Stimulated activated CD8-positive, alpha-beta memory T cell treated with anti-CD3 and anti-CD28 coated beads, Interleukin-15, amount 100 ng/mL, for 4 hours (primary cell): ENCODE data around the gene XPNPEP2.

Experiments used
- DNase-seq, 2 donors: peaks; one replicate each; pipeline ENCODE4 v3.0.0-alpha.2; 2020; ENCODE audit warnings: low read depth in 2 of 2

The XPNPEP2 gene

GRCh38 chrX:129749069-129749468 lies 10.3 kb downstream of the XPNPEP2 start:
- DNase-seq, result no peak

GRCh38 chrX:129750971-129751370 lies 12.2 kb downstream of the XPNPEP2 start:
- no peak for DNase-seq

- no peak for DNase-seq
These were observed 15.6 kb downstream of the XPNPEP2 start for GRCh38 chrX:129754056-129755024.

DNA sequence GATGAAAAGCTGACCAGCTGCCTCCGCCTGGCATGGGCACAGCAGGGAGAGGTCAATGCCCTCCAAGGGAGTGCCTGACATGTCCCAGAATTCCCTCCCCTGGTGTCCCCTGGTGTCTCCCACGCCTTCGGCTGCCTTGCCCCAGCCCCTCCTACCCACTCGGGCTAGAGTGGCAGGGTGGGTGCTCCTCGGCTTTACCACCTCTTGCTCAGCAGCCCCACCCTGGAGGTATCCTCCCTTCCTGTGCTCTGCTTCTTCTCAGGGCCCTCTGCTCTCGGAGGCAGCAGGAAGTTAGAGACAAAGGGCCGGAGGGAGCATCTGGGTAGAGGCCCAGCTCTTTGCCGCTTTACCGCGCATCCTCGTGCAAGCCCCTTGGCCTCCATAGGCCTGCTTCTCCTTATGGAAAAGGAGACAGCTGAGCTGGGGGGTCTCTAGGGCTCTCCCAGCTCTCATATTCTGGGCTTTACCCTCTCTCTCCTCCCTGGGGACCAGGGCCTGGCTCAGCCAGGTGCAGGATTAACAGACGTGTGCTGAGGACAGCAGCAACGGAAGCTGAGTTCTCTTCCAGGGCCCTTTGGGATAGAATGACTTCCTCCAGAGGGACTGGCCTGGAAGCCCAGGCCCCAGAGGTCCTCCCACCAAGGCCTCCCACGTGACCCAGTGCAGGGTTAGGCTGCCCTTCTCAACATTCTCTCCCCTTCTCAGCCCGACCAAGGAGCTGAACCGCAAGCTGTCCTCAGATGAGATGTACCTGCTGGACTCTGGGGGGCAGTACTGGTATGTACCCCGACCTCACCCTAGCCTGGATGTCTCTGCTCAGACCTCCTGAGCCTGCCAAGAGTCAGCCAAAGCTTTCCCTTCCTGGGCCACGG lies 17.2 kb downstream of the XPNPEP2 start:
- no peak for DNase-seq

DNA sequence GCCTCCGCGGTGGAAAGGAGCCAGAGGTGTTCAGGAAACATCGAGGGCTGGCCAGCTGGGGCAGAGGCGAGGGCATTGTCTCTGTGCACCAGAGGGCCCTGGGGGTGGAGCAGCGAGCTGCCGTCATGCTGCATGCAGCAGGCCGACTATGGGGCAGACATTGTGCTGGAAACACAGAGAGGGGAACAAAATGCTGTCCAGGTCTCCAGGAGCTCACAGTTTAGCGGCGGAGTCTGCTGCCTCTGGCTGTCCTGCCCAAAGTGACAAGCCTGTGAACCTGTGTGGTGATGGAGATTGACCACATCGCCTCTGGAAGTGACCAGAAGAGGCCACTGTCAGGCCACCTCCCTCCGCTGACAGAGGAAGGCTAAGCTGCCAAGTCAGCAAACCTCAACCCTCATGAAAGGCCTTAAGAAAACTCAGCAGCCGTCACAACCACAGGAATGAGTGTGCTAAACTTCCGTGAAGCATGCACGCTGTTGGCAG lies 20.8 kb downstream of the XPNPEP2 start:
- DNase-seq, result peak in 1 of 2 donors; percentile 28

DNA sequence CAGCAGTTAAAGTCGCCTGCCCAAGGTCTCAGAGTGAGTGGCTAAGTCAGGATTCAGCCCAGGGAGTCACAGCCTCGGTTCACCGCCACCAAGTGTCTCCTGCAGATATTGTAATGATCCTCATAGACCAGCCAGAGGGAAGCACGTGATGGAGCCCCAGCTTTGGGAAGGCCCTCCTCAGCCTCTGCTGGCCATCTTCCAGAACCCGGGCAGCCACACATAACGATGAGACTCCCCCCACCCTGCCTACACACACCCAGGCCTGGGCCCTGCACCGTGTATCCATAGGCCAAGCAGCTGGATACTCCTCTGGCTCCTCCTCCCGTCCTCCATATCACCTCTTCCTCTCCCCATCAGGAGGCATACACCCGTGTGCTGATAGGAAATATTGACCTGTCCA lies 21.4 kb downstream of the XPNPEP2 start:
- no peak for DNase-seq

DNA sequence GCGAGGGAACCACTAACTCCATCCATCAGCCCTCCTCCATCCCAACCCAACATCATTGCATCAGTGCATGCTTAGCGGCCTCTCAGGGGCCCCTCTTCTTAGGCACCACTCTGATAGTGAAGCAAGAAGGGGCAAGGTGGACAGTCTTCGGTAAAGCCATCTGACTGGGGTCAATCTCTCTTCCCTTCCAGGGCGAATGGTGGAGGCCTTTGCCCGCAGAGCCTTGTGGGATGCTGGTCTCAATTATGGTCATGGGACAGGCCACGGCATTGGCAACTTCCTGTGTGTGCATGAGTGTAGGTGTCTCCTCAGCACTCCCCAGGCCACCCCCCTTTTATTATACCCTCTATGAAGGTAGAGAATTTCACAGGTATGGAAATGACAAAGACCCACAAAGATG lies 22.2 kb downstream of the XPNPEP2 start:
- DNase-seq, result no peak

GRCh38 chrX:129761596-129761995 lies 22.8 kb downstream of the XPNPEP2 start:
- DNase-seq, result no peak

- no peak for DNase-seq
These were observed 23.7 kb downstream of the XPNPEP2 start for GRCh38 chrX:129762448-129762847.

DNA sequence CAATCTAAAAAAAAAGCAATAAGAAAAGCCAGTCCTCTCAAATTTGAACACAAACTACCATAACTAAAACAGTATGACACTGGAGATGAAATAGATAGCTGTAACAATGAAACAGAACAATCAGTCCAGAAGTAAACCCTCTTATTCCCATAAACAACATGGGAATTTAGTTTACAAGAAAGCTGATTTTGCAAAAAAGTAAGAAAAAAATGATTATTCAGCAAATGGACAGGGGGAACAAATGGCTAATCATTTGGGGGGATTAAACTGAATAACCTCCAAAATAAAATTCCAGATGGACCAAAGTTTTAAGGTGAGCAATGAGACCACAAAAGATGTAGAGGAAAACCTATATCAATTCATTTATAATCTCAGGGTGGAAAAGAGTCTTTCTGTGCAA lies 24.9 kb downstream of the XPNPEP2 start:
- DNase-seq, result no peak

- DNase-seq, result no peak
These were observed 29.4 kb downstream of the XPNPEP2 start for GRCh38 chrX:129768186-129768585.

GRCh38 chrX:129768586-129769466 lies 30.0 kb downstream of the XPNPEP2 start:
- DNase-seq, result no peak

DNA sequence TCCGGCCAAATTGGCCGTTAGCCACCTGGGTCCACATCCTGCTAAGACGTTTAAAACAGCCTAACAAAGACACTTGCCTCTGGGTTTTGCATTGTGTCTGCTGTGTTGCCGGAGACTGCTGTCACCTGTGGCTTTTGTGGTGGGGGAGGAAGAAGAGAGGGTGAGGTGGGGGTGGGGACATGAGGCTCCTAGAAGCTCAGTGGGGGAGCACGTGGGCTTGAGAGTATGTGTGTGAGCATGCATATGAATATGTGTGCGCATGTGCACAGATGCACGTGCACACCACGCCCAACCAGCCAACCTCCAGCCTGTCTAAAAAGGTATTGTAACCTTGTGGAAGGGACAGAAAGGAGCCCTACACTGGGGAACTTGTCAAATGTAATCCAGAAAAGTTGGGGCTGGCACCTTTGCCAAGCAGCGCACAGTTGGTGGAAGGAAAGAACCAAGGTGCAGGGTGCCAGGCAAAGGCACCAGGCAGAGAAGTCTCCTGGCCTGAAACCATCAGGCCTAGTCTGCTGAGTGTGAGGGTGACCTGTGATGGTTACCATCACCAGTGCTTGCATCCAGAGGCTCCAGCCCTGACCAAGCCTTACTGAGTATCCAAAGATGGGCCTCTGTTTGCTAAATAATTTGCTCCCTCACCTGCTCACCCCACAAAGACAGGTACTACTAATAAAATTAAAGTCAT lies 30.8 kb downstream of the XPNPEP2 start:
- DNase-seq, result peak; percentile 47 to 62

DNA sequence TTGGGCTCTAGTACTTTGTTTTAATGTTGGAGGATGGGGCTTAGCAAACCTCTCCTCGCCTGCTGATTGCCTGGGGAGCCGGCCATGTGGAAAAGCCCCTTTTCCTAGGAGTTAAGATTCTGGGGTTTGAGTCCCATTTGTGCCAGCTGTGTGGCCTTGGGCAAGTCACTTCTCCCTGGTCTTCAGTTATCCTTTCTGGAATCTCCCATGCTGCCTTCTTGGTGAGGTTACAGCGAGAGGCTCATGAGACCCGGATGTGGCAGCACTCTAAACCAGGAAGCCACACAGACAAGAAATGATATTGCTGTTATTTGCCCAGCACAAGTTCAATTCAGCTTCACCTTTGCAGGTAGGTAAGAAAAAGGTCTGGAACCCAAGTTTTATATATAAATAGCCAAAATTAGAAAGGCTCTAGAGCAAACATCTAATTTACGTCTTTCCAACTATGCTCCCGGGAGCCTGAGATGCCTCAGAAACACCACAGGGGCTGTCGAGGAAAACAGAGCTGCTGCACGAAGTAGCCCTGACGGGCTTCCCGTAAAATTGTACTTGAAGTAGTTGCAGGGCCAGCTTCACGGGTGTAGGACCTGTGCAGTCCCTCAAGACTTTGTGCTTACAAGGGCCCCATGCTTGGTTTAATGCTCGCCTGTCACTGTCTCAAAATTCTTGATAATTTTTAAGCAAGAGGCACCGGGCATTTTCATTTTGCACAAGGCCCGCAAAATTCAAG lies 32.7 kb downstream of the XPNPEP2 start:
- no peak for DNase-seq

GRCh38 chrX:129772796-129773431 lies 34.1 kb downstream of the XPNPEP2 start:
- DNase-seq, result peak in 1 of 2 donors; percentile 27

DNA sequence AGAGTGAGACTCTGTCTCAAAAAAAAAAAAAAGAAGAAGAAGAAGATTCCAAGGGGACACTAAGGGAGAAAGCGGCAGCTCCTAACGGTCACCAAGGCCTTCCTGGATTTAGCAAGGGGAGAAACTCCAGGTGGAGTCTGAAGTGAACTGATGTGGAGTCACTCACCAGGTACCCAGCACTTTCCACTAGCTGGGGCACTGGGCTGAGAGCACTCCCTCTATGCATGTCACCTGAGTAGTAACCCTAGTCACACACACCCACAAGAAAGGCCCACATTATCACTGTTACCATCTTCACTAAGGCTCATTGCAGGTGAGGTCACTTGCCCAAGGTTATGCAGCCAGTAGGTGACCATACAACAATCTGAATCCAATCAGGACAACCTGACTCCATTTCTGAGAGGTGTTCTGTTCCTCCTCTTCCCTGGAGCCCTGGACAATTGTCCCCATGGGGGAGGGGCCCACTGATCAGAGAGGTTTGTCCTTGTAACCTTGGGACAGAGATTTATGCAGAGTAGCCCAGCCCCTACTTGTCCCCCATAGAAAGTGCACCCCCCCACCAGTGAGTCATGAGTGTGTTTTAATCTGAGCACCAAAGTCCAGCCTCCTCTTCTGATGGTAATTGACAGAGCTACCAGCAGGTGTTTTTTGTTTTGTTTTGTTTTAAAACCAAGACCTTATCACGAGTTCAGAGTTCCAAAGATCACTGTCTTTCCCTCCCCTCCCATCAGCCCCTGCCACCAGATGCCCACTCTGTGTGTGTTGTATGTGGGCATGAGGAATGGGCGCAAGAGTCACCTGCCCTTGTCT lies 35.1 kb downstream of the XPNPEP2 start:
- DNase-seq, result no peak

DNA sequence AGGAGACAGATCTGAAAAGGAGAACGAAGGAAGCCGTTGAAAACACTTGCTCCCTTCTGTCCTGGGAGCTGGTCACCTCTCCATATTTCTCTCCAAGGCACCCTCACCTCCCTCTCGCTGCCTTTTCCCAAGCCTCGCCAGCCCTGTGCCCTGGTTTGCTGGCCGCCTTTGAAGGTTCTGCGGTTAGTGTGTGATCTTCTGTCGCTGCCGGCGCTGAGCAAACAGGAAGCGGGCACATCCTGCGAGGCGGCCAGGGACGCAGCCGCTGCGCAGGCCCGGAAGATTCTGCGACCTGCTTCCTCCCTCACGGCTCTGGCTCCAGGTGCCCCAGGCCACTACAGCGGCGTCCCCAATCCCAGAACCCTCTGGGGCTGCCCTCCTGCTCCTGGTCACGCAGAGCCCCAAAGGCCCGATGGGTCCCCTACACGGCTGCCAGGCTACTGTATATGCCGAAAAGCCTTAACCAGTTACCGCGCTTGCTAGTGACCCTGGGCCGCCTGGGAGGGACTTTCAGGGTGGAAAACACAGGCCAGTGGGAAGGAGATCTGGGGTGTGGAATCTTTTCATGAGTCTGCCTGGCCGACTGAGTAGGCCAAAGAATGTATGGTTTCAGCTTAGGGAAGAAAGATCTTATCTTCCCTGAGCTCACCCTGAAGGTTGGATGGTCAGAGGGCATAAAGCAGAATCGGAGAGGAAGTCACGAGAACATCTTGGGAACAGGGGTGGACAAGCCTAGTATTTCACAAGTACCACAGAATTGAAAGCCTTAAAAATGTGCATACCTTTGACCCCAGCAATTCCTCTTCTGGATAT lies 38.6 kb downstream of the XPNPEP2 start:
- peak in 1 of 2 donors; percentile 53 for DNase-seq
